Lower leg skin (tissue), 4 donors: ENCODE data around the gene TRIO. TPM values are rescaled to one million over a fixed set of nuclear protein-coding genes. Genes with fewer than 3 reads are reported as not detected.

Experiments used
- DNase-seq, 2 donors: peaks; one replicate each; pipeline ENCODE4 v3.0.0-alpha.2; 2019; ENCODE audit warnings: low spot score in 2 of 2
- H3K4me3 ChIP-seq: fragments of 200-600 bp; sonication (generic); 2 replicates; pipeline ENCODE4 v1.5.1; 2017; ENCODE audit warnings: mild to moderate bottlenecking, low read depth; ENCODE audit not compliant: poor library complexity, severe bottlenecking
- CTCF ChIP-seq, 3 donors: fragments of 450-650 bp; IDR thresholded peaks; one replicate each; pipeline ENCODE4 v1.5.1; 2016; ENCODE audit warnings: antibody characterized with exemption in 3 of 3, mild to moderate bottlenecking in 3 of 3, moderate library complexity in 2 of 3
- POLR2A ChIP-seq, 2 donors: fragments of 450-650 bp; IDR thresholded peaks; one replicate each; pipeline ENCODE4 v1.6.1; 2016 to 2017; ENCODE audit warnings: antibody characterized with exemption in 2 of 2, mild to moderate bottlenecking in 1 of 2, moderate library complexity in 1 of 2
- WGBS, 2 donors: methylation state at CpG; one replicate each; pipeline ENCODE4 v1.1.5; 2018; 5-methylcytosine and 5-hydroxymethylcytosine counted together
- intact Hi-C: fragments of 100-400 bp; cut with DNase I; formaldehyde crosslinking; loops from one replicate; pipeline ENCODE4 v1.15.0; 2023; ENCODE audit warnings: low total_unique reads
- total RNA-seq, 4 donors: library from RNA; depleted of rRNA; stranded (reverse); fragments of >200 nt; gene quantifications; one replicate each; pipeline ENCODE4 v1.1.0, GENCODE V29; 2016

The TRIO gene
- total RNA-seq, 4 donors from 2014 or later: 47.8 to 101 (median 64.5) TPM

GRCh38 chr5:14172149-14172795, 29.1 kb downstream of the TRIO start:
- WGBS, 2 donors: 83 to 87% methylated on average over 5 of the region's 5 CpGs
- no peak for DNase-seq
- intact Hi-C loops: no loop called here
- no peak overlapping the region for H3K4me3 ChIP-seq
- TF ChIP-seq POLR2A (IDR thresholded peaks at IDR 0.05) (no peak), CTCF (IDR thresholded peaks at IDR 0.05) (no peak)

- H3K4me3 ChIP-seq: no peak overlapping the region
- intact Hi-C loops: no loop called here
- DNase-seq: no peak
- WGBS, 2 donors: 64 to 80% methylated on average over 15 of the region's 15 CpGs
- TF ChIP-seq POLR2A (IDR thresholded peaks at IDR 0.05) (no peak), CTCF (IDR thresholded peaks at IDR 0.05) (no peak)
These were observed 30.5 kb downstream of the TRIO start for GRCh38 chr5:14173377-14174229.

GRCh38 chr5:14174230-14174636, 31.1 kb downstream of the TRIO start:
- H3K4me3 ChIP-seq: no peak overlapping the region
- DNase-seq: no peak
- WGBS, 2 donors: 49 to 64% methylated on average over 8 of the region's 8 CpGs
- TF ChIP-seq POLR2A (IDR thresholded peaks at IDR 0.05) (no peak), CTCF (IDR thresholded peaks at IDR 0.05) (no peak)
- intact Hi-C loops: no loop called here

- TF ChIP-seq CTCF (IDR thresholded peaks at IDR 0.05) (no peak), POLR2A (IDR thresholded peaks at IDR 0.05) (no peak)
- 92 to 97% methylated on average over 1 of the region's 1 CpG for WGBS, 2 donors
- H3K4me3 ChIP-seq: no peak overlapping the region
- intact Hi-C loops: no loop called here
- DNase-seq: no peak
These were observed 32.2 kb downstream of the TRIO start for GRCh38 chr5:14175381-14175780.

GRCh38 chr5:14176888-14177287, 33.7 kb downstream of the TRIO start:
- no peak for TF ChIP-seq POLR2A (IDR thresholded peaks at IDR 0.05)
- no peak for TF ChIP-seq CTCF (IDR thresholded peaks at IDR 0.05)
- intact Hi-C loops: no loop called here
- 89 to 91% methylated on average over 2 of the region's 2 CpGs for WGBS, 2 donors
- no peak for DNase-seq
- no peak overlapping the region for H3K4me3 ChIP-seq
